ENCODE data around the gene DCTN4.
"Not testable (repeated sequence)": the region's sequence is repeated elsewhere in the genome, so short reads cannot be mapped to it uniquely, and the experiment has no call there.

GRCh38 chr5:150743142-150743488 is 15.7 kb downstream of the DCTN4 start:
- TF ChIP-seq CTCF (IDR thresholded peaks at IDR 0.05; ENCODE audit: borderline replicate concordance, extremely low read depth, low read length, poor library complexity, severe bottlenecking); EZH2 (IDR thresholded peaks at IDR 0.05; ENCODE audit: borderline replicate concordance, low read depth, low read length, severe bottlenecking): not testable (repeated sequence)

Data from DND-41 (cell line).